MM.1S (cell line): ENCODE measurements around the gene GALNT6.

Experiments
- DNase-seq: peaks from one replicate; pipeline ENCODE4 v3.0.0-alpha.2; 2015
- H2AFZ ChIP-seq: fragments of 300-600 bp; sonication (generic); 2 replicates; pipeline ENCODE4 v1.6.0; 2016; ENCODE audit warnings: antibody characterized with exemption, low read length
- H3F3A ChIP-seq: fragments of 300-600 bp; sonication (generic); 2 replicates; pipeline ENCODE4 v1.6.1; 2016; ENCODE audit warnings: mild to moderate bottlenecking, antibody characterized with exemption, low read length, moderate library complexity, mixed read lengths; ENCODE audit not compliant: insufficient read depth
- H3K27ac ChIP-seq: fragments of 300-600 bp; sonication (generic); 2 replicates; pipeline ENCODE4 v1.5.1; 2016; ENCODE audit warnings: mild to moderate bottlenecking, low read length
- H3K27me3 ChIP-seq: fragments of 300-600 bp; sonication (generic); replicated peaks from 2 replicates; pipeline ENCODE4 v1.6.0; 2016; ENCODE audit warnings: low read length; ENCODE audit not compliant: insufficient read depth
- H3K36me3 ChIP-seq: fragments of 300-600 bp; sonication (generic); replicated peaks from 2 replicates; pipeline ENCODE4 v1.6.1; 2016; ENCODE audit warnings: mild to moderate bottlenecking, low read length, mixed read lengths; ENCODE audit not compliant: insufficient read depth
- H3K4me1 ChIP-seq: fragments of 300-600 bp; sonication (generic); 2 replicates; pipeline ENCODE4 v1.6.1; 2016; ENCODE audit warnings: low read length, mixed read lengths
- H3K4me2 ChIP-seq: fragments of 300-600 bp; sonication (generic); 2 replicates; pipeline ENCODE4 v1.6.0; 2016; ENCODE audit warnings: low read depth, low read length
- H3K4me3 ChIP-seq: fragments of 300-600 bp; sonication (generic); 2 replicates; pipeline ENCODE4 v1.5.1; 2016; ENCODE audit warnings: low read length, mixed read lengths
- H3K79me2 ChIP-seq: fragments of 300-600 bp; sonication (generic); 2 replicates; pipeline ENCODE4 v1.6.1; 2016; ENCODE audit warnings: mixed run types, low read length, mixed read lengths
- H3K9ac ChIP-seq: fragments of 300-600 bp; sonication (generic); 2 replicates; pipeline ENCODE4 v1.6.1; 2016; ENCODE audit warnings: low read length, mixed read lengths
- H3K9me2 ChIP-seq: fragments of 300-600 bp; sonication (generic); replicated peaks from 2 replicates; pipeline ENCODE4 v1.6.1; 2016; ENCODE audit warnings: mild to moderate bottlenecking, low read length, mixed read lengths; ENCODE audit not compliant: insufficient read depth
- H3K9me3 ChIP-seq: fragments of 300-600 bp; sonication (generic); replicated peaks from 2 replicates; pipeline ENCODE4 v1.6.1; 2016; ENCODE audit warnings: mild to moderate bottlenecking, low read length, mixed read lengths; ENCODE audit not compliant: insufficient read depth
- H4K20me1 ChIP-seq: fragments of 300-600 bp; sonication (generic); 2 replicates; pipeline ENCODE4 v1.6.1; 2016; ENCODE audit warnings: mild to moderate bottlenecking, low read length, moderate library complexity, mixed read lengths; ENCODE audit not compliant: insufficient read depth
- EZH2 ChIP-seq: fragments of 300-600 bp; sonication (generic); optimal IDR thresholded peaks from 2 replicates; pipeline ENCODE3; 2017; ENCODE audit warnings: low read depth, mild to moderate bottlenecking, antibody characterized with exemption, low read length, mixed read lengths
- EZH2phosphoT487 ChIP-seq: fragments of 300-600 bp; sonication (generic); IDR thresholded peaks from 2 replicates; pipeline ENCODE4 v1.6.1; 2018; ENCODE audit warnings: antibody characterized with exemption, low read length
- TF ChIP-seq, protein P1 (sequence below): fragments of 300-600 bp; sonication (generic); IDR thresholded peaks from 2 replicates; pipeline ENCODE4 v1.5.1; 2016; ENCODE audit warnings: antibody characterized with exemption, low read length, mixed read lengths

The GALNT6 gene

DNA sequence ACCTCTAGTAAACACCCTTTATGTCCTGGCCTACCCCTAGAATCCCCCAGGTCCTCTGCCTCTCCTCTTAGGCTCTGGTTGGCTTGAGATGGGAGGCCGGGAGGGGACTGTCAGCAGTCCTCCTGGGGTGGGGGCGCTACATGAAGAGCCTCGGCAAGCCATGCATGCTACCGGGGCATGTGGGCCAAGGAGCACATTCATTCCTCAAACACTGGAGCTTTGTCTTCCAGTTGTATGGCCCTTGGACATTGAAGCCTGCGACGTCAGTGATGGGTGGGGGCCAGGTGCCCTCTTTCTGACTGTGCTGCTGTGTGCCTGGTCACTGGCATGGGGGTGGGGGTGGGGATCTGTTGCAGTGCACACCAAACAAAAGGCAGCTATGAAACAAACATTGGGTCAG is 28.9 kb downstream of the GALNT6 start:
- Histone ChIP-seq H3K27ac (no peak overlapping the region), H3K4me1 (no peaks in the 10 kb centered on the region)

DNA sequence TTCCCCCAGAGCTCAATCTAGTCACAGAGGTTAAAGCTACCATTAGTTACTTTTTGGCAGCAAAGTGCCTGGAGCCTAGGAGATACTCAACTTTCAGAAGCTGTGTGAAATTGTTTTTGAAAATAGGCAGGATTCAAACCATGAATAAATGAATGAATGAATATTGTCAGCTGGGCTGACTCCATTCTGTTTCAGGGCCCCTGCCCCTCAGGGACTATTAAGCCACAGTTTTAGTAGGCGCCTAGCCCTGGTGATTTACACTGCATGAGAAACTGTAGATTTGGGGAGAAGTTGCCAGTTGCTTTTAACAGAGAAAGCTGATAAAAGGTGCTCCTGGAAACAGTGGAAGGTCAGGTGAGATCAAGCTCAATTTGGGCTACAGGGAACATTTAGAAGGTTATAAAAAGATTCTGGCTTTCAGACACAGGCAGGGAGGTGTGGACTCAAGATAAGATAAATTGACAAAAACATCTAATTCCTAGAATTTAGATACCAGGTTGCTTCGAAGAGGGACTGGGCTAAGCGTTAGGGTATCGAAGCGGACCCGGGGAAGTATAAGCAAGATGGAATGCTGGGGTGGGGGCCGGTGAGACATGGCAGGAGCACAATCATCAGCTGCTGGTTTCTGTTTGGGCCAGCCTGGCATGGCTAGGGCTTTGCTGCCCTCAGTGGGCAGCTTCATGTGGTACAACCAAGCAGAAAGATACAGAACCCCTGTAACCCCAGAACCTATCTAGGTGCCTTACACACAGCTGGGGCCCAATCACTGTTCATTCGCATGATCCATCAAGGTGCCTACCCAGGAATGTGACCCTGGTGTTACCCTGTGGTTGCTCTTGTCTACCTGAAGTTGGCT is 29.8 kb downstream of the GALNT6 start:
- Histone ChIP-seq H3F3A (no peaks in the 10 kb centered on the region), H3K79me2 (no peaks in the 10 kb centered on the region), H3K27ac (no peak overlapping the region), H3K9me2 (no peaks in the 10 kb centered on the region), H3K4me3 (no peak overlapping the region), H3K4me2 (no peak overlapping the region), H2AFZ (no peak overlapping the region), H3K36me3 (no peaks in the 10 kb centered on the region), H4K20me1 (no peaks in the 10 kb centered on the region), H3K9me3 (no peaks in the 10 kb centered on the region), H3K27me3 (no peaks in the 10 kb centered on the region), H3K4me1 (no peaks in the 10 kb centered on the region), H3K9ac (no peak overlapping the region)
- TF ChIP-seq EZH2phosphoT487 (no peak), EZH2 (no peak)
- TF ChIP-seq, protein P1, sequence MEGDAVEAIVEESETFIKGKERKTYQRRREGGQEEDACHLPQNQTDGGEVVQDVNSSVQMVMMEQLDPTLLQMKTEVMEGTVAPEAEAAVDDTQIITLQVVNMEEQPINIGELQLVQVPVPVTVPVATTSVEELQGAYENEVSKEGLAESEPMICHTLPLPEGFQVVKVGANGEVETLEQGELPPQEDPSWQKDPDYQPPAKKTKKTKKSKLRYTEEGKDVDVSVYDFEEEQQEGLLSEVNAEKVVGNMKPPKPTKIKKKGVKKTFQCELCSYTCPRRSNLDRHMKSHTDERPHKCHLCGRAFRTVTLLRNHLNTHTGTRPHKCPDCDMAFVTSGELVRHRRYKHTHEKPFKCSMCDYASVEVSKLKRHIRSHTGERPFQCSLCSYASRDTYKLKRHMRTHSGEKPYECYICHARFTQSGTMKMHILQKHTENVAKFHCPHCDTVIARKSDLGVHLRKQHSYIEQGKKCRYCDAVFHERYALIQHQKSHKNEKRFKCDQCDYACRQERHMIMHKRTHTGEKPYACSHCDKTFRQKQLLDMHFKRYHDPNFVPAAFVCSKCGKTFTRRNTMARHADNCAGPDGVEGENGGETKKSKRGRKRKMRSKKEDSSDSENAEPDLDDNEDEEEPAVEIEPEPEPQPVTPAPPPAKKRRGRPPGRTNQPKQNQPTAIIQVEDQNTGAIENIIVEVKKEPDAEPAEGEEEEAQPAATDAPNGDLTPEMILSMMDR, result no peak
- no peak for DNase-seq

More for the DNA sequence above, 28.9 kb downstream of the GALNT6 start:
- TF ChIP-seq, protein P1, result no peak
- TF ChIP-seq EZH2phosphoT487 (no peak), EZH2 (no peak)
- Histone ChIP-seq H2AFZ (no peak overlapping the region), H3K4me3 (no peak overlapping the region), H3K4me2 (no peak overlapping the region), H3K79me2 (no peaks in the 10 kb centered on the region), H3F3A (no peaks in the 10 kb centered on the region), H3K36me3 (no peaks in the 10 kb centered on the region), H3K9me3 (no peaks in the 10 kb centered on the region), H3K9me2 (no peaks in the 10 kb centered on the region), H4K20me1 (no peaks in the 10 kb centered on the region), H3K9ac (no peak overlapping the region), H3K27me3 (no peaks in the 10 kb centered on the region)
- no peak for DNase-seq

DNA sequence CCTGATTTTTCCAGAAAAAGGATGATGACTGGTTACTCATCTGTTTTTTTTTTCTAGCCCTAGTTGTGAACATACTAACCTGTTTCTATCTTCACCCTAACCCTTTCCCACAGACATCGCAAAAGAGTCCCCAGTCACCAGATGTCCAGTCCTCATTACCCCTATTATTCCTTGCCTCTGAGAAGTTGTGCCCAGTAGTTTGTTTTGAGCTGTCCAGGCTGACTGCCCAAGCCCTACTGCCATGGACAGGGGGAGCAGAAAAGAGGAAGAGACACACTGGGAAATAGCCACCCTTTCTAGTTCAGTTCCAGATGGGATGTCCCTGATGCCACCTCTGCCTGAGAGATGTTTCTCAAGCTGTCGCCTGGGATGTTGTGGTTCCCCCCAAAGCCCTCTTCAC is 30.9 kb downstream of the GALNT6 start:
- H3K79me2 ChIP-seq, result no peaks in the 10 kb centered on the region
- H3K4me2 ChIP-seq, result no peak overlapping the region
- no peaks in the 10 kb centered on the region for H3K9me3 ChIP-seq
- H3K4me1 ChIP-seq, result no peaks in the 10 kb centered on the region
- H2AFZ ChIP-seq, result no peak overlapping the region
- H3K36me3 ChIP-seq, result no peaks in the 10 kb centered on the region
- H3K9ac ChIP-seq, result no peak overlapping the region
- H4K20me1 ChIP-seq, result no peaks in the 10 kb centered on the region
- TF ChIP-seq EZH2phosphoT487 (no peak), EZH2 (no peak)
- TF ChIP-seq, protein P1, result no peak
- H3K9me2 ChIP-seq, result no peaks in the 10 kb centered on the region
- no peaks in the 10 kb centered on the region for H3F3A ChIP-seq
- no peak overlapping the region for H3K27ac ChIP-seq
- DNase-seq, result no peak
- H3K4me3 ChIP-seq, result no peak overlapping the region
- H3K27me3 ChIP-seq, result no peaks in the 10 kb centered on the region
